Effector memory CD4-positive, alpha-beta T cell (primary cell): ENCODE results near the gene ALMS1.
"Not testable (repeated sequence)": the region's sequence is repeated elsewhere in the genome, so short reads cannot be mapped to it uniquely, and the experiment has no call there.

Experiments used
- DNase-seq, 3 donors: peaks; one replicate each; pipeline ENCODE4 v3.0.0-alpha.2; 2020
- H3K27ac ChIP-seq: 2 replicates; pipeline ENCODE4 v1.7.0; 2013; ENCODE audit warnings: mild to moderate bottlenecking, low read length, moderate library complexity; ENCODE audit not compliant: insufficient read depth, poor library complexity, severe bottlenecking
- H3K27me3 ChIP-seq: replicated peaks from 2 replicates; pipeline ENCODE4 v1.7.0; 2013; ENCODE audit warnings: mild to moderate bottlenecking, low read length; ENCODE audit not compliant: insufficient read depth, control insufficient read depth, poor library complexity, severe bottlenecking
- H3K36me3 ChIP-seq: 2 replicates; pipeline ENCODE4 v1.7.0; 2013; ENCODE audit warnings: mild to moderate bottlenecking, low read length, moderate library complexity; ENCODE audit not compliant: control insufficient read depth, insufficient read depth
- H3K4me1 ChIP-seq: 2 replicates; pipeline ENCODE4 v1.7.0; 2013; ENCODE audit warnings: low read length, mild to moderate bottlenecking; ENCODE audit not compliant: control insufficient read depth, insufficient read depth, poor library complexity, severe bottlenecking
- H3K4me3 ChIP-seq: 2 replicates; pipeline ENCODE4 v1.7.0; 2013; ENCODE audit warnings: low read length, low read depth, mild to moderate bottlenecking; ENCODE audit not compliant: insufficient read depth, poor library complexity, severe bottlenecking
- H3K9me3 ChIP-seq: 2 replicates; pipeline ENCODE4 v1.7.0; 2013; ENCODE audit warnings: mild to moderate bottlenecking, low read length, moderate library complexity; ENCODE audit not compliant: control insufficient read depth

ALMS1 gene

GRCh38 chr2:73594251-73594650 is 208.6 kb downstream of the ALMS1 start:
- no peak overlapping the region for H3K27ac ChIP-seq
- DNase-seq, result no peak
- H3K9me3 ChIP-seq, result no peaks in the 10 kb centered on the region
- no peaks in the 10 kb centered on the region for H3K36me3 ChIP-seq
- H3K4me3 ChIP-seq, result no peak overlapping the region
- H3K4me1 ChIP-seq, result no peaks in the 10 kb centered on the region
- no peaks in the 10 kb centered on the region for H3K27me3 ChIP-seq

- no peak overlapping the region for H3K27ac ChIP-seq
- H3K9me3 ChIP-seq, result no peaks in the 10 kb centered on the region
- H3K4me1 ChIP-seq, result no peaks in the 10 kb centered on the region
- no peak for DNase-seq
- H3K27me3 ChIP-seq, result no peaks in the 10 kb centered on the region
- H3K36me3 ChIP-seq, result peaks cover 17% of the 10 kb centered on the region
- H3K4me3 ChIP-seq, result no peak overlapping the region
These were observed 216.1 kb downstream of the ALMS1 start for GRCh38 chr2:73601780-73602179.

GRCh38 chr2:73603099-73603588 is 217.5 kb downstream of the ALMS1 start:
- H3K27me3 ChIP-seq, H3K9me3 ChIP-seq, H3K27ac ChIP-seq, H3K4me3 ChIP-seq, H3K4me1 ChIP-seq, DNase-seq: not testable (repeated sequence)
- H3K36me3 ChIP-seq, result peaks cover 17% of the 10 kb centered on the region

- DNase-seq, H3K4me3 ChIP-seq, H3K27me3 ChIP-seq, H3K27ac ChIP-seq, H3K9me3 ChIP-seq, H3K4me1 ChIP-seq: not testable (repeated sequence)
- H3K36me3 ChIP-seq, result peaks cover 17% of the 10 kb centered on the region
These were observed 219.0 kb downstream of the ALMS1 start for GRCh38 chr2:73604589-73604988.

GRCh38 chr2:73610111-73610510 is 224.5 kb downstream of the ALMS1 start:
- no peaks in the 10 kb centered on the region for H3K36me3 ChIP-seq
- H3K9me3 ChIP-seq, result no peaks in the 10 kb centered on the region
- no peaks in the 10 kb centered on the region for H3K4me1 ChIP-seq
- no peak for DNase-seq
- H3K27ac ChIP-seq, result no peak overlapping the region
- no peaks in the 10 kb centered on the region for H3K27me3 ChIP-seq
- H3K4me3 ChIP-seq, result no peak overlapping the region

GRCh38 chr2:73611193-73611592 is 225.6 kb downstream of the ALMS1 start:
- DNase-seq, result no peak
- no peaks in the 10 kb centered on the region for H3K4me1 ChIP-seq
- no peaks in the 10 kb centered on the region for H3K9me3 ChIP-seq
- no peak overlapping the region for H3K4me3 ChIP-seq
- H3K27ac ChIP-seq, result no peak overlapping the region
- no peaks in the 10 kb centered on the region for H3K36me3 ChIP-seq
- no peaks in the 10 kb centered on the region for H3K27me3 ChIP-seq

- Histone ChIP-seq H3K27ac (no peak overlapping the region), H3K4me3 (no peak overlapping the region), H3K9me3 (no peaks in the 10 kb centered on the region), H3K27me3 (no peaks in the 10 kb centered on the region), H3K4me1 (no peaks in the 10 kb centered on the region), H3K36me3 (no peaks in the 10 kb centered on the region)
- no peak for DNase-seq
These were observed 226.2 kb downstream of the ALMS1 start for GRCh38 chr2:73611867-73612266.

GRCh38 chr2:73614105-73614504 is 228.5 kb downstream of the ALMS1 start:
- DNase-seq, result no peak
- no peaks in the 10 kb centered on the region for H3K9me3 ChIP-seq
- H3K4me3 ChIP-seq, result no peak overlapping the region
- no peaks in the 10 kb centered on the region for H3K4me1 ChIP-seq
- H3K27me3 ChIP-seq, result no peaks in the 10 kb centered on the region
- no peaks in the 10 kb centered on the region for H3K36me3 ChIP-seq
- H3K27ac ChIP-seq, result no peak overlapping the region

GRCh38 chr2:73614997-73615396 is 229.4 kb downstream of the ALMS1 start:
- no peak for DNase-seq
- H3K9me3 ChIP-seq, result no peaks in the 10 kb centered on the region
- H3K36me3 ChIP-seq, result no peaks in the 10 kb centered on the region
- no peak overlapping the region for H3K27ac ChIP-seq
- no peaks in the 10 kb centered on the region for H3K4me1 ChIP-seq
- no peaks in the 10 kb centered on the region for H3K27me3 ChIP-seq
- H3K4me3 ChIP-seq, result no peak overlapping the region

- not testable (repeated sequence) for H3K4me1 ChIP-seq, DNase-seq, H3K4me3 ChIP-seq, H3K27me3 ChIP-seq, H3K27ac ChIP-seq, H3K36me3 ChIP-seq, H3K9me3 ChIP-seq
These were observed 234.3 kb downstream of the ALMS1 start for GRCh38 chr2:73619925-73620324.

GRCh38 chr2:73624036-73624435 is 238.4 kb downstream of the ALMS1 start:
- DNase-seq, H3K4me3 ChIP-seq, H3K9me3 ChIP-seq, H3K36me3 ChIP-seq, H3K27ac ChIP-seq, H3K27me3 ChIP-seq, H3K4me1 ChIP-seq: not testable (repeated sequence)
